ENCODE measurements around the gene AHDC1. TPM values are rescaled to one million over a fixed set of nuclear protein-coding genes. Genes with fewer than 3 reads are reported as not detected.
A peak's percentile ranks its signal among the peaks of the same experiment; 100 is the strongest.

AHDC1 gene
- total and polyA plus RNA-seq, 9 of the 15 experiments (the other 6 are each of a cell fraction or from before 2014, with no cell fraction given), result 0.21 to 36.4 (median 4.7) TPM

DNA sequence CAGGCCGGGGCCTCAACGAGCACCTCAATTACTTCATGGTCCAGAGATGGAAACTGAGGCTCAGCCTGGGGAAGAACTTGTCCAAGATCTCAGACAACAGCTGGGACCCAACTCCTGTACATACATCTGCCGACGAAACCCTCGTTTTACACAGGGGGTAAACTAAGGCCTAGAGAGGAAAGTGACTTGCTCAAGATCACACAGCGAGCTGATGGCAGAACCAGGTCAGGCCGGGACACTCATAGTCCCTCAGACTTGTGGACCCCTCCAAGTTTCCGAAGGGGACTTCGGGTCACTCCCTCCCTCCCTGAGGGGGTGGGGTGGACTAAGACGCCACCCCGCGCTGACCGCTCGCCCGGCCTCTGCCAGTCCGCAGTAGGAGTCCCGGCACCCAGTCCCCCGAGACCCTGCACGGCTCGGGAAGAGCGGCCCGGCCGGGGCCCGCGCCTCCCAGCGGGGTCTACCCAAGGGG, 114.4 kb downstream of the AHDC1 start (continued):
- TF ChIP-seq, protein P1, sequence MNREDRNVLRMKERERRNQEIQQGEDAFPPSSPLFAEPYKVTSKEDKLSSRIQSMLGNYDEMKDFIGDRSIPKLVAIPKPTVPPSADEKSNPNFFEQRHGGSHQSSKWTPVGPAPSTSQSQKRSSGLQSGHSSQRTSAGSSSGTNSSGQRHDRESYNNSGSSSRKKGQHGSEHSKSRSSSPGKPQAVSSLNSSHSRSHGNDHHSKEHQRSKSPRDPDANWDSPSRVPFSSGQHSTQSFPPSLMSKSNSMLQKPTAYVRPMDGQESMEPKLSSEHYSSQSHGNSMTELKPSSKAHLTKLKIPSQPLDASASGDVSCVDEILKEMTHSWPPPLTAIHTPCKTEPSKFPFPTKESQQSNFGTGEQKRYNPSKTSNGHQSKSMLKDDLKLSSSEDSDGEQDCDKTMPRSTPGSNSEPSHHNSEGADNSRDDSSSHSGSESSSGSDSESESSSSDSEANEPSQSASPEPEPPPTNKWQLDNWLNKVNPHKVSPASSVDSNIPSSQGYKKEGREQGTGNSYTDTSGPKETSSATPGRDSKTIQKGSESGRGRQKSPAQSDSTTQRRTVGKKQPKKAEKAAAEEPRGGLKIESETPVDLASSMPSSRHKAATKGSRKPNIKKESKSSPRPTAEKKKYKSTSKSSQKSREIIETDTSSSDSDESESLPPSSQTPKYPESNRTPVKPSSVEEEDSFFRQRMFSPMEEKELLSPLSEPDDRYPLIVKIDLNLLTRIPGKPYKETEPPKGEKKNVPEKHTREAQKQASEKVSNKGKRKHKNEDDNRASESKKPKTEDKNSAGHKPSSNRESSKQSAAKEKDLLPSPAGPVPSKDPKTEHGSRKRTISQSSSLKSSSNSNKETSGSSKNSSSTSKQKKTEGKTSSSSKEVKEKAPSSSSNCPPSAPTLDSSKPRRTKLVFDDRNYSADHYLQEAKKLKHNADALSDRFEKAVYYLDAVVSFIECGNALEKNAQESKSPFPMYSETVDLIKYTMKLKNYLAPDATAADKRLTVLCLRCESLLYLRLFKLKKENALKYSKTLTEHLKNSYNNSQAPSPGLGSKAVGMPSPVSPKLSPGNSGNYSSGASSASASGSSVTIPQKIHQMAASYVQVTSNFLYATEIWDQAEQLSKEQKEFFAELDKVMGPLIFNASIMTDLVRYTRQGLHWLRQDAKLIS (CRISPR knock-in tag; IDR thresholded peaks at IDR 0.05), result no peak
- TF ChIP-seq, protein P2, sequence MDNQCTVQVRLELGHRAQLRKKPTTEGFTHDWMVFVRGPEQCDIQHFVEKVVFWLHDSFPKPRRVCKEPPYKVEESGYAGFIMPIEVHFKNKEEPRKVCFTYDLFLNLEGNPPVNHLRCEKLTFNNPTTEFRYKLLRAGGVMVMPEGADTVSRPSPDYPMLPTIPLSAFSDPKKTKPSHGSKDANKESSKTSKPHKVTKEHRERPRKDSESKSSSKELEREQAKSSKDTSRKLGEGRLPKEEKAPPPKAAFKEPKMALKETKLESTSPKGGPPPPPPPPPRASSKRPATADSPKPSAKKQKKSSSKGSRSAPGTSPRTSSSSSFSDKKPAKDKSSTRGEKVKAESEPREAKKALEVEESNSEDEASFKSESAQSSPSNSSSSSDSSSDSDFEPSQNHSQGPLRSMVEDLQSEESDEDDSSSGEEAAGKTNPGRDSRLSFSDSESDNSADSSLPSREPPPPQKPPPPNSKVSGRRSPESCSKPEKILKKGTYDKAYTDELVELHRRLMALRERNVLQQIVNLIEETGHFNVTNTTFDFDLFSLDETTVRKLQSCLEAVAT (IDR thresholded peaks at IDR 0.05), result 0 out of 4 replicates have a peak, but pooled peaks of 1 of the 2 experiments have one; percentile 68
- TF ChIP-seq, protein P3, sequence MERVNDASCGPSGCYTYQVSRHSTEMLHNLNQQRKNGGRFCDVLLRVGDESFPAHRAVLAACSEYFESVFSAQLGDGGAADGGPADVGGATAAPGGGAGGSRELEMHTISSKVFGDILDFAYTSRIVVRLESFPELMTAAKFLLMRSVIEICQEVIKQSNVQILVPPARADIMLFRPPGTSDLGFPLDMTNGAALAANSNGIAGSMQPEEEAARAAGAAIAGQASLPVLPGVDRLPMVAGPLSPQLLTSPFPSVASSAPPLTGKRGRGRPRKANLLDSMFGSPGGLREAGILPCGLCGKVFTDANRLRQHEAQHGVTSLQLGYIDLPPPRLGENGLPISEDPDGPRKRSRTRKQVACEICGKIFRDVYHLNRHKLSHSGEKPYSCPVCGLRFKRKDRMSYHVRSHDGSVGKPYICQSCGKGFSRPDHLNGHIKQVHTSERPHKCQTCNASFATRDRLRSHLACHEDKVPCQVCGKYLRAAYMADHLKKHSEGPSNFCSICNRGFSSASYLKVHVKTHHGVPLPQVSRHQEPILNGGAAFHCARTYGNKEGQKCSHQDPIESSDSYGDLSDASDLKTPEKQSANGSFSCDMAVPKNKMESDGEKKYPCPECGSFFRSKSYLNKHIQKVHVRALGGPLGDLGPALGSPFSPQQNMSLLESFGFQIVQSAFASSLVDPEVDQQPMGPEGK (CRISPR knock-in tag; IDR thresholded peaks at IDR 0.05; ENCODE audit: borderline replicate concordance), result no peak
- TF ChIP-seq, protein P4, sequence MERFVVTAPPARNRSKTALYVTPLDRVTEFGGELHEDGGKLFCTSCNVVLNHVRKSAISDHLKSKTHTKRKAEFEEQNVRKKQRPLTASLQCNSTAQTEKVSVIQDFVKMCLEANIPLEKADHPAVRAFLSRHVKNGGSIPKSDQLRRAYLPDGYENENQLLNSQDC (CRISPR knock-in tag; IDR thresholded peaks at IDR 0.05), result no peak
- TF ChIP-seq EGR1 (conservative IDR thresholded peaks at IDR 0.05) (no peak), WHSC1 (IDR thresholded peaks at IDR 0.05; ENCODE audit: low read length) (no peak), NR2C2 (CRISPR knock-in tag; IDR thresholded peaks at IDR 0.05) (0 out of 2 replicates have a peak, but pooled peaks have one; percentile 43), NR2C2 (tag; IDR thresholded peaks at IDR 0.05) (no peak), ELF4 (CRISPR knock-in tag; IDR thresholded peaks at IDR 0.05) (no peak), BCOR (IDR thresholded peaks at IDR 0.05) (0 out of 2 replicates have a peak, but pooled peaks have one; percentile 33), ETV5 (CRISPR knock-in tag; IDR thresholded peaks at IDR 0.05; ENCODE audit: low read depth) (peak; percentile 26; the same call in 1 of the 2 replicates), ZBED1 (IDR thresholded peaks at IDR 0.05) (peak; percentile 55; the same call in 1 of the 2 replicates), BACH1 (tag; IDR thresholded peaks at IDR 0.05) (no peak)
- TF ChIP-seq, protein P5, sequence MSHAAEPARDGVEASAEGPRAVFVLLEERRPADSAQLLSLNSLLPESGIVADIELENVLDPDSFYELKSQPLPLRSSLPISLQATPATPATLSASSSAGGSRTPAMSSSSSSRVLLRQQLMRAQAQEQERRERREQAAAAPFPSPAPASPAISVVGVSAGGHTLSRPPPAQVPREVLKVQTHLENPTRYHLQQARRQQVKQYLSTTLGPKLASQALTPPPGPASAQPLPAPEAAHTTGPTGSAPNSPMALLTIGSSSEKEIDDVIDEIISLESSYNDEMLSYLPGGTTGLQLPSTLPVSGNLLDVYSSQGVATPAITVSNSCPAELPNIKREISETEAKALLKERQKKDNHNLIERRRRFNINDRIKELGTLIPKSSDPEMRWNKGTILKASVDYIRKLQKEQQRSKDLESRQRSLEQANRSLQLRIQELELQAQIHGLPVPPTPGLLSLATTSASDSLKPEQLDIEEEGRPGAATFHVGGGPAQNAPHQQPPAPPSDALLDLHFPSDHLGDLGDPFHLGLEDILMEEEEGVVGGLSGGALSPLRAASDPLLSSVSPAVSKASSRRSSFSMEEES (CRISPR knock-in tag; IDR thresholded peaks at IDR 0.05), result no peak
- TF ChIP-seq, protein P6, sequence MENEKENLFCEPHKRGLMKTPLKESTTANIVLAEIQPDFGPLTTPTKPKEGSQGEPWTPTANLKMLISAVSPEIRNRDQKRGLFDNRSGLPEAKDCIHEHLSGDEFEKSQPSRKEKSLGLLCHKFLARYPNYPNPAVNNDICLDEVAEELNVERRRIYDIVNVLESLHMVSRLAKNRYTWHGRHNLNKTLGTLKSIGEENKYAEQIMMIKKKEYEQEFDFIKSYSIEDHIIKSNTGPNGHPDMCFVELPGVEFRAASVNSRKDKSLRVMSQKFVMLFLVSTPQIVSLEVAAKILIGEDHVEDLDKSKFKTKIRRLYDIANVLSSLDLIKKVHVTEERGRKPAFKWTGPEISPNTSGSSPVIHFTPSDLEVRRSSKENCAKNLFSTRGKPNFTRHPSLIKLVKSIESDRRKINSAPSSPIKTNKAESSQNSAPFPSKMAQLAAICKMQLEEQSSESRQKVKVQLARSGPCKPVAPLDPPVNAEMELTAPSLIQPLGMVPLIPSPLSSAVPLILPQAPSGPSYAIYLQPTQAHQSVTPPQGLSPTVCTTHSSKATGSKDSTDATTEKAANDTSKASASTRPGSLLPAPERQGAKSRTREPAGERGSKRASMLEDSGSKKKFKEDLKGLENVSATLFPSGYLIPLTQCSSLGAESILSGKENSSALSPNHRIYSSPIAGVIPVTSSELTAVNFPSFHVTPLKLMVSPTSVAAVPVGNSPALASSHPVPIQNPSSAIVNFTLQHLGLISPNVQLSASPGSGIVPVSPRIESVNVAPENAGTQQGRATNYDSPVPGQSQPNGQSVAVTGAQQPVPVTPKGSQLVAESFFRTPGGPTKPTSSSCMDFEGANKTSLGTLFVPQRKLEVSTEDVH (IDR thresholded peaks at IDR 0.05; ENCODE audit: low read depth, partially characterized antibody), result no peak

All from K562 (cell line).